Right lobe of liver (tissue), 6 donors: Measurements from ENCODE around the gene SH3PXD2A. TPM values are rescaled to one million over a fixed set of nuclear protein-coding genes. Genes with fewer than 3 reads are reported as not detected.
A peak's percentile ranks its signal among the peaks of the same experiment; 100 is the strongest.

ENCODE experiments used
- ATAC-seq, 4 donors: fragments of 200-7000 bp; cut with Tn5 transposase; one replicate each; pipeline ENCODE4 v1.9.1; 2020; ENCODE audit warnings: mild to moderate bottlenecking in 4 of 4, moderate library complexity in 4 of 4
- DNase-seq, 3 donors: peaks; one replicate each; pipeline ENCODE4 v3.0.0-alpha.2; 2020
- H3K27ac ChIP-seq, 3 donors: fragments of 200-600 bp; one replicate each; pipeline ENCODE4 v1.8.0; 2022
- H3K27me3 ChIP-seq, 2 donors: fragments of 200-600 bp; one replicate each; pipeline ENCODE4 v1.8.0; 2022
- H3K36me3 ChIP-seq, 4 donors: fragments of 200-600 bp; sonication (generic) in 1 of 4; one replicate each; pipeline versions ENCODE4 v1.5.1 to v1.8.0; 2017 to 2022; ENCODE audit warnings: control low read depth in 1 of 4
- H3K4me1 ChIP-seq, 4 donors: fragments of 200-600 bp; sonication (generic) in 1 of 4; one replicate each; pipeline versions ENCODE4 v1.5.1 to v1.8.0; 2017 to 2022; ENCODE audit warnings: control low read depth in 1 of 4
- H3K4me3 ChIP-seq, 3 donors: fragments of 200-600 bp; one replicate each; pipeline ENCODE4 v1.8.0; 2022
- H3K9me3 ChIP-seq, 4 donors: fragments of 200-600 bp; sonication (generic) in 1 of 4; one replicate each; pipeline versions ENCODE4 v1.5.1 to v1.8.0; 2017 to 2022; ENCODE audit warnings: control low read depth in 1 of 4
- CTCF ChIP-seq, 4 donors: fragments of 200-600 bp in 3 of 4; fragments of 450-650 bp in 1 of 4; IDR thresholded peaks; one replicate each; pipeline versions ENCODE4 v1.5.1 to v1.8.0; 2016 to 2022; ENCODE audit warnings: antibody characterized with exemption in 4 of 4, mild to moderate bottlenecking in 2 of 4
- POLR2A ChIP-seq: fragments of 450-650 bp; IDR thresholded peaks from one replicate; pipeline ENCODE4 v1.6.1; 2017; ENCODE audit warnings: antibody characterized with exemption, mild to moderate bottlenecking
- WGBS: methylation state at CpG from one replicate; pipeline ENCODE4 v1.1.6; 2018; ENCODE audit warnings: low coverage, low lambda C conversion rate; ENCODE audit not compliant: insufficient coverage; ENCODE audit errors: missing lambda C conversion rate; 5-methylcytosine and 5-hydroxymethylcytosine counted together
- intact Hi-C, 2 donors: fragments of 100-400 bp; cut with DNase I; formaldehyde crosslinking; loops; one replicate each; pipeline versions ENCODE4 v1.11.2 to v1.14.1; 2022
- total RNA-seq, 6 experiments: library from RNA; depleted of rRNA in 2 of 6; stranded (reverse); fragments of >200 nt in 2 of 6; fragmentation: NEBNext Ultra II Directional in 3 of 6; extraction: Animal tissue kit (Norgen Biotek cat#: 25700) in 3 of 6; gene quantifications; one replicate each; pipeline versions ENCODE4 v1.1.0 to v1.2.4, GENCODE V29; 2016 to 2023
- donor health status: DM: no; HTN: yes; CAD: no.
- donor health status: DM: no; HTN: no; CAD: no.
- donor health status: DM: no; HTN: no; CAD: no.
- donor health status: DM: no; HTN: yes; CAD: no.
- donor health status: DM: no; HTN: yes; CAD: no.

SH3PXD2A gene
- total RNA-seq, 6 experiments from 2014 or later, result 3.0 to 38.3 (median 10.0) TPM

- no peak overlapping the region for H3K27ac ChIP-seq
- 34% methylated on average over 3 of the region's 3 CpGs for WGBS
- ATAC-seq (no peak), DNase-seq (no peak)
- H3K36me3 ChIP-seq, result no peaks in the 10 kb centered on the region
- H3K4me3 ChIP-seq, result no peak overlapping the region
- H3K4me1 ChIP-seq, result peaks cover 0 to 31% (median 12%) of the 10 kb centered on the region in 4 donors
- intact Hi-C loops, result no loop called here
- H3K9me3 ChIP-seq, result no peaks in the 10 kb centered on the region
- TF ChIP-seq POLR2A (no peak), CTCF (IDR thresholded peaks at IDR 0.05) (no peak)
- H3K27me3 ChIP-seq, result no peaks in the 10 kb centered on the region
Measured at GRCh38 chr10:103822800-103823199, 32.6 kb downstream of the SH3PXD2A start.

- TF ChIP-seq POLR2A (no peak), CTCF (IDR thresholded peaks at IDR 0.05) (no peak)
- peak in 1 of 3 donors; percentile 26 for DNase-seq
- H3K27ac ChIP-seq, result no peak overlapping the region
- no peak overlapping the region for H3K4me3 ChIP-seq
- intact Hi-C loops, result no loop called here
- H3K4me1 ChIP-seq, result peaks cover 0 to 31% (median 12%) of the 10 kb centered on the region in 4 donors
- no peaks in the 10 kb centered on the region for H3K36me3 ChIP-seq
- H3K27me3 ChIP-seq, result no peaks in the 10 kb centered on the region
- 49% methylated on average over 4 of the region's 5 CpGs for WGBS
- peak in 1 of 4 donors; percentile 12 for ATAC-seq
- H3K9me3 ChIP-seq, result no peaks in the 10 kb centered on the region
Measured at GRCh38 chr10:103822107-103822716, 33.2 kb downstream of the SH3PXD2A start.

- H3K4me1 ChIP-seq, result peaks cover 0 to 31% (median 12%) of the 10 kb centered on the region in 4 donors
- 45% methylated on average over 6 of the region's 19 CpGs for WGBS
- no peak for TF ChIP-seq CTCF (IDR thresholded peaks at IDR 0.05)
- TF ChIP-seq POLR2A, result no peak
- H3K4me3 ChIP-seq, result no peak overlapping the region
- H3K27ac ChIP-seq, result no peak overlapping the region
- intact Hi-C loops, result no loop called here
- no peaks in the 10 kb centered on the region for H3K9me3 ChIP-seq
- H3K27me3 ChIP-seq, result no peaks in the 10 kb centered on the region
- DNase-seq (peak in 2 of 3 donors; percentile 50 to 60), ATAC-seq (peak; percentile 48 to 71 (median 55))
- no peaks in the 10 kb centered on the region for H3K36me3 ChIP-seq
Measured at GRCh38 chr10:103820101-103821062, 35.0 kb downstream of the SH3PXD2A start.

GRCh38 chr10:103819493-103819892, 35.9 kb downstream of the SH3PXD2A start:
- H3K4me1 ChIP-seq, result peaks cover 0 to 31% (median 12%) of the 10 kb centered on the region in 4 donors
- no peaks in the 10 kb centered on the region for H3K9me3 ChIP-seq
- DNase-seq (peak in 1 of 3 donors; percentile 25), ATAC-seq (no peak)
- 78% methylated on average over 7 of the region's 7 CpGs for WGBS
- H3K4me3 ChIP-seq, result no peak overlapping the region
- H3K27ac ChIP-seq, result no peak overlapping the region
- intact Hi-C loops, result no loop called here
- no peak for TF ChIP-seq POLR2A
- no peak for TF ChIP-seq CTCF (IDR thresholded peaks at IDR 0.05)
- no peaks in the 10 kb centered on the region for H3K36me3 ChIP-seq
- H3K27me3 ChIP-seq, result no peaks in the 10 kb centered on the region
